ENCODE data around the gene RAB4B. TPM values are rescaled to one million over a fixed set of nuclear protein-coding genes. Genes with fewer than 3 reads are reported as not detected.
"Not testable (repeated sequence)": the region's sequence is repeated elsewhere in the genome, so short reads cannot be mapped to it uniquely, and the experiment has no call there.

The RAB4B gene
- total RNA-seq: 19.6 and 21.4 TPM in 2 replicates
- polyA plus RNA-seq (2012): 25.9 TPM

- peak; percentile 100 for DNase-seq (ENCODE audit: low read depth)
These were observed at the start of gene RAB4B for GRCh38 chr19:40777937-40778705. TSS of gene RAB4B (plus strand) at chr19:40778247. CDS start at chr19:40778376, 129 bp downstream.

DNA sequence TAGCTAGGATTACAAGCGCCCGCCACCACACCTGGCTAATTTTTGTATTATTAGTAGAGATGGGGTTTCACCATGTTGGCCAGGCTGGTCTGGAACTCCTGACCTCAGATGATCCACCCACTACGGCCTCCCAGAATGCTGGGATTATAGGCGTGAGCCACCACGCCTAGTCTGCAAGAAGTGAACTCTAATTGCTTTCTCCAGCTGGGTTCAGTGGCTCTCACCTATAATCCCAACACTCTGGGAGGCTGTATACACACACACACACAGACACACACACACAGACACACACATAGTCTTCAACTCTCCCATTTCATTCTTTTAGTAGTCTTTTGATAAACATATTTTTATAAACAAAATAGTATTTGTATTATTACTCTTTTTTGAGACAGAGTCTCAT lies 48.0 kb upstream of the RAB4B start:
- DNase-seq (ENCODE audit: low read depth): not testable (repeated sequence)

GRCh38 chr19:40732304-40732703 lies 45.7 kb upstream of the RAB4B start:
- not testable (repeated sequence) for DNase-seq (ENCODE audit: low read depth)

DNA sequence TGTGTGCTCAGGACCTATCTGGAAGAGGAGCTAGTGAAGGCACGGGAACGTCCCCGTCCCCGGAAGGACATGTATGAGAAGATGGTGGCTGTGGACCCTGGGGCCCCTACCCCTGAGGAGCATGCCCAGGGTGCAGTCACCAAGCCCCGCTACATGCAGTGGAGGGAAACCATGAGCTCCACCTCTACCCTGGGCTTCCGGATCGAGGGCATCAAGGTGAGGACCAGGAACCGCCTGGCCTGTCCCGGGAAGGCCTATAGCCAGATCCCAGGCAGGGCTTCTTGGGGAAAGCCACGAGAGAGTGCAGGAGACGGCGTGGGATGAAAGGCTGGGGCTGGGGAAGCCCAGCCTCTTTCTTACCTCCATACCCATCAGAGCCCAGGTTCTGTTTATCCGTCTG lies 44.9 kb upstream of the RAB4B start:
- DNase-seq (ENCODE audit: low read depth): no peak

DNA sequence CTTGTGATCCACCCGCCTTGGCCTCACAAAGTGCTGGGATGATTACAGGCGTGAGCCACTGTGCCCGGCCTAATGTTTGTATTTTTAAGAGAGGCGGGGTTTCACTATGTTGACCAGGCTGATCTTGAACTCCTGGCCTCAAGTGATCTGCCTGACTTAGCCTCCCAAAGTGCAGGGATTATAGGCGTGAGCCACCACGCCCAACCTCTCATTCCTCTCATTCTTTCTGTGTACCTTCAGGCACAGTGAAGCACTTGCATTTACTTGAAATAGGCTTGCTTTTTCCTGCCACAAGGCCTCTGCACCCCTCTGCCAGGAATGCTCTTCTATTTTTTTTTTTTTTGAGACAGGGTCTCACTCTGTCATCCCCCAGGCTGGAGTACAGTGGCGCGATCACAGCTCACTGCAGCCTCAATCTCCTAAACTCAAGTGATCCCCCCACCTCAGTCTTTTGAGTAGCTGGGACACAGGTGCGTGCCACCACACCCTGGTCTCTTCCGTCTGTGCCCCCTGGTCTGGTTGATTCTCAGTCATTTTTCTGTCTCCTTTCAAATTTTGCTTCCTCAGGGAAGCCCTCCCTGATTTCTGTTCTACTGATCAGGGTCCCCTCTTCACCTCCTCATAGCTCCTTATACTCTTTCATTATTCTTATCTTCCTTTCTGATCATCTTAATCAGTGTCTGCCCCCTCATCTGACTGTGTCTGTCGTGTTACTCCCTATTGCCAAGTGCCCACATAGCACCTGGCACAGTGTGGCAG lies 42.9 kb upstream of the RAB4B start:
- no peak for DNase-seq (ENCODE audit: low read depth)

GRCh38 chr19:40736661-40737060 lies 41.4 kb upstream of the RAB4B start:
- no peak for DNase-seq (ENCODE audit: low read depth)

DNA sequence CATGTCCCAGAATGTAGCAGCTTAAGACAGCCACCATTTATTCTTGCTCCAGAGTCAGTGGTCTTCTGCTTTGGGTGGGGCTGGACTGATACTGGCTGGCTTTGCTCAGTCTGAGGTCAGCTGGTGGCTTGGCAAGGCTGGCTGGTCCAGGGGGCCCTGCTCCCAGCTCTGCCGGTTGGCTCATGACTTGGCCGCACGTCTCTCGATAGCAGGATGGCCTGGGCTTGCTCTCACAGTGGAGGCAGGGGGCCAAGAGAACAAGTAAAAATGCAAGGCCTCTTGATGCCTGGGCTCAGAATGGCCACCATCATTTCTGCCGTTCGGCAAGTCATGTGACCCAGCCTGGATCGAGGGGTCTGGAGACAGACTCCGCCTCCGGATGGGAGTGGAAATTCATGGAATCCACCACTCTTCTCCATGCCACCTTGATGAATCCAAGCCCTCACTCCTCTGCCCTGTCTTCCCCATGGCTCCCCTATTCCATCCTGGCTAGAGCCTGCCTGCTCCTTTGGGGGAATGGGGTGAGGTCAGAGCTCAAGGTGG lies 40.9 kb upstream of the RAB4B start:
- no peak for DNase-seq (ENCODE audit: low read depth)

- no peak for DNase-seq (ENCODE audit: low read depth)
These were observed 38.8 kb upstream of the RAB4B start for GRCh38 chr19:40739030-40739839.

GRCh38 chr19:40739871-40740703 lies 38.0 kb upstream of the RAB4B start:
- no peak for DNase-seq (ENCODE audit: low read depth)

DNA sequence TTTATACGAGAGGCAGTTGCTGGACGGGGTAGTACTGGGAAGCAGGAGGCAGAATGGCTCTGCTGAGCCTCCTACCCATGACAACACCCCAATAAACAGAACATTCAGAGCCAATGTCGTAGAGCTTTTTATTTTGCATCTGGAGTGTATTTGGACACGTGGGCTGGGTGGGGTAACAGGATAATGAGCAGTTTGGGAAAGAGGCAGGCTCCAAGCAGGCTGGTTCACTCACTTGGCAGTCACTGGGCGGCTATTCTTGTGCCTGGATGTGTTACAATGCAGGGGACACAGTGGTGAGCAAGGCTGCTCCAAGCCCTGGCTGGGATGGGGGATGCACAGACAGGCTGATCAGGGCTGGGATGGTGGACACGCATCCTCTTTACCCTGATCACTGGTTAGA lies 37.3 kb upstream of the RAB4B start:
- no peak for DNase-seq (ENCODE audit: low read depth)

- DNase-seq (ENCODE audit: low read depth): no peak
These were observed 36.3 kb upstream of the RAB4B start for GRCh38 chr19:40741527-40742390.

DNA sequence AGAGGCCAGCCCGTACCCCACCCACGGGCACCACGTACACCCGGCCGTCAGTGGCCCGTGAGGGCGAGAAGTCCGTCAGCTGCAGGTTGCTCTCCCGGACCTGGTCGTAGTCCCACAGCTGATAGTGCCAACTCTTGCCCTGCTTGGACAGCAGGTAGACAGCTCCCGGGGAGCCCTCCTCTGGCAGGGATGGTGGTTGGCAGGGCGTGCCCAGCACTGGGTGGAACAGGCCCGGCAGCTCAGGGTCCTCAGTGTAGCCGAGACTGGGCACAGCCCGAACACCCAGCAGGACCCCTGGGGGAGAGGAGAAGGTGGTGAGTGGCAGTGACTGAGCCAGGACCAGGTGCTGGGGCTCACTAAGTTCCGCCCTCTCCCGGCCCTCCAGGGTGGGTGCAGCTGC lies 35.6 kb upstream of the RAB4B start:
- DNase-seq (ENCODE audit: low read depth): no peak

DNA sequence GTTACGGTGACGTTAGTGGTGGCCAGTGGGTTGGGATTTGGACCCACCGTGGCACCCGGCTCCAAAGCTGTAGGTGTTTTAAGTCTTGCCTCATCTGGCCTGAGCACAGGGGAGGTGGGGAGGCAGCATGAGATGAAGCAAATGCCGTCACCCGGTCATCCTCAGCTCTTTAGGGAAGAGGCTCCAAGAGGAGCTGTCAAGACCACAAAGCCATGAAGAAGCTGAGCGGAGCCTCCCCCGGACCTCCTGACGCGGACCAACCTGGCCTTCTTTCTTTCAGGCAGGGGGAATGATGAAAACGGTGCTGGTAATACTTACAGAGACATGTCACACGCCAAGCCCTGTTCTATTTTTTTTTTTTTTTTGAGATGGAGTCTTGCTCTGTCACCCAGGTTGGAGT lies 35.2 kb upstream of the RAB4B start:
- no peak for DNase-seq (ENCODE audit: low read depth)

- DNase-seq (ENCODE audit: low read depth): no peak
These were observed 34.1 kb upstream of the RAB4B start for GRCh38 chr19:40743926-40744325.

GRCh38 chr19:40744554-40745401 lies 33.3 kb upstream of the RAB4B start:
- no peak for DNase-seq (ENCODE audit: low read depth)

DNA sequence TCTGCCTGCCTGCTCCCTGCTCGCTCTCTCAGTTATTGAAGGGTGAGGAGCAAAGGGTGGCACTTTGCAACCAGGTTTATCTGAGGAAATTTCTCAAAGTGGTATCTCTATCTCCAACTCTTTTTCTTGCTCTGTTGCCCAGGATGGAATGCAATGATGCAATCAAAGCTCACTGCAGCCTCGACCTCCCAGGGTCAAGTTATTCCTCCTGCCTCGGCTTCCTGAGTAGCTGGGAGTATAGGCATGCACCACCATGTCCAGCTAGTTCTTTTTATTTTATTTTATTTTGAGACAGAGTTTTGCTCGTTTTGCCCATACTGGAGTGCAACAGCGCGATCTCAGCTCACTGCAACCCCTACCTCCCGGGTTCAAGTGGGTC lies 32.7 kb upstream of the RAB4B start:
- no peak for DNase-seq (ENCODE audit: low read depth)

- no peak for DNase-seq (ENCODE audit: low read depth)
These were observed 30.5 kb upstream of the RAB4B start for GRCh38 chr19:40747536-40747935.

GRCh38 chr19:40750058-40750873 lies 27.8 kb upstream of the RAB4B start, which contains the start of gene ACTMAP:
TSS of gene ACTMAP (minus strand) at chr19:40750477. CDS start at chr19:40749803, 674 bp downstream.
- DNase-seq (ENCODE audit: low read depth): peak; percentile 100

All from myocyte (in vitro differentiated cells).